BE2C (cell line): ENCODE results near the gene PKNOX2.

Experiments used
- DNase-seq: peaks from one replicate; pipeline ENCODE4 v3.0.0-alpha.2; 2020
- H3K27me3 ChIP-seq: fragments of 250-450 bp; sonication (Bioruptor Pico); 2 replicates; pipeline ENCODE4 v1.5.1; 2020; ENCODE audit warnings: mild to moderate bottlenecking
- H3K36me3 ChIP-seq: fragments of 250-450 bp; sonication (Bioruptor Pico); 2 replicates; pipeline ENCODE4 v1.5.1; 2020; ENCODE audit warnings: mild to moderate bottlenecking
- H3K4me1 ChIP-seq: fragments of 250-450 bp; sonication (Bioruptor Pico); 2 replicates; pipeline ENCODE4 v1.5.1; 2020
- H3K4me3 ChIP-seq: 2 replicates; pipeline ENCODE4 v1.5.1; 2011; ENCODE audit warnings: low read depth, low read length
- H3K9me3 ChIP-seq: fragments of 250-450 bp; sonication (Bioruptor Pico); 2 replicates; pipeline ENCODE4 v1.5.1; 2020
- TF ChIP-seq, protein P1 (sequence below): IDR thresholded peaks from 2 replicates; pipeline ENCODE4 v1.5.1; 2012; ENCODE audit warnings: mild to moderate bottlenecking, low read depth, low read length

PKNOX2 gene

GRCh38 chr11:125322289-125322688 lies 157.7 kb downstream of the PKNOX2 start:
- DNase-seq: no peak
- Histone ChIP-seq H3K27me3 (peaks cover 6% of the 10 kb centered on the region; the same call in 1 of the 2 replicates), H3K4me1 (no peaks in the 10 kb centered on the region), H3K9me3 (no peaks in the 10 kb centered on the region), H3K4me3 (no peak overlapping the region), H3K36me3 (no peaks in the 10 kb centered on the region)
- TF ChIP-seq, protein P1, sequence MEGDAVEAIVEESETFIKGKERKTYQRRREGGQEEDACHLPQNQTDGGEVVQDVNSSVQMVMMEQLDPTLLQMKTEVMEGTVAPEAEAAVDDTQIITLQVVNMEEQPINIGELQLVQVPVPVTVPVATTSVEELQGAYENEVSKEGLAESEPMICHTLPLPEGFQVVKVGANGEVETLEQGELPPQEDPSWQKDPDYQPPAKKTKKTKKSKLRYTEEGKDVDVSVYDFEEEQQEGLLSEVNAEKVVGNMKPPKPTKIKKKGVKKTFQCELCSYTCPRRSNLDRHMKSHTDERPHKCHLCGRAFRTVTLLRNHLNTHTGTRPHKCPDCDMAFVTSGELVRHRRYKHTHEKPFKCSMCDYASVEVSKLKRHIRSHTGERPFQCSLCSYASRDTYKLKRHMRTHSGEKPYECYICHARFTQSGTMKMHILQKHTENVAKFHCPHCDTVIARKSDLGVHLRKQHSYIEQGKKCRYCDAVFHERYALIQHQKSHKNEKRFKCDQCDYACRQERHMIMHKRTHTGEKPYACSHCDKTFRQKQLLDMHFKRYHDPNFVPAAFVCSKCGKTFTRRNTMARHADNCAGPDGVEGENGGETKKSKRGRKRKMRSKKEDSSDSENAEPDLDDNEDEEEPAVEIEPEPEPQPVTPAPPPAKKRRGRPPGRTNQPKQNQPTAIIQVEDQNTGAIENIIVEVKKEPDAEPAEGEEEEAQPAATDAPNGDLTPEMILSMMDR: no peak

GRCh38 chr11:125325196-125325595 lies 160.6 kb downstream of the PKNOX2 start:
- TF ChIP-seq, protein P1: no peak
- H3K4me1 ChIP-seq: no peaks in the 10 kb centered on the region
- DNase-seq: no peak
- H3K27me3 ChIP-seq: peaks cover 21% of the 10 kb centered on the region
- no peak overlapping the region for H3K4me3 ChIP-seq
- no peaks in the 10 kb centered on the region for H3K9me3 ChIP-seq
- no peaks in the 10 kb centered on the region for H3K36me3 ChIP-seq

DNA sequence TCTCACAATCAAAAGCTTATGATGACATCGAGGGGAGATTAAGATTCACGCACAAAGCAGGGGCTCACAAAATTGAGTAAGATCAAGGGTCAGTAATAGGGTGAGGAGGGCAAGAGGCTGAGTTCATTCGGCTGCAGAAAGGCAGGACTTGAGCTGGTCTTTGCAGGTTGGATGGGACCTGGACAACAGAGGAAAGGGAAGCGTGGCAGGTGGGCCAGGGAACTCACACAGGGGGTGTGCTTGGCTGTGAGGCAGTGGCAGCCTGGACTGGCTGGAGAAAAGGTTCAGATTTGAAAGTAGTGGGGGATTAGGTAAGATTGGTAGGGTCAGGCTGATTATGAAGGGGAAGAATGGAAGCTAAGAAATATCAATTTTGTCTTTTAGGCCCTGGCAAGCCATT lies 161.6 kb downstream of the PKNOX2 start:
- no peak for DNase-seq
- Histone ChIP-seq H3K36me3 (no peaks in the 10 kb centered on the region), H3K4me3 (no peak overlapping the region), H3K27me3 (peaks cover 23% of the 10 kb centered on the region), H3K4me1 (no peaks in the 10 kb centered on the region), H3K9me3 (no peaks in the 10 kb centered on the region)
- TF ChIP-seq, protein P1: no peak

DNA sequence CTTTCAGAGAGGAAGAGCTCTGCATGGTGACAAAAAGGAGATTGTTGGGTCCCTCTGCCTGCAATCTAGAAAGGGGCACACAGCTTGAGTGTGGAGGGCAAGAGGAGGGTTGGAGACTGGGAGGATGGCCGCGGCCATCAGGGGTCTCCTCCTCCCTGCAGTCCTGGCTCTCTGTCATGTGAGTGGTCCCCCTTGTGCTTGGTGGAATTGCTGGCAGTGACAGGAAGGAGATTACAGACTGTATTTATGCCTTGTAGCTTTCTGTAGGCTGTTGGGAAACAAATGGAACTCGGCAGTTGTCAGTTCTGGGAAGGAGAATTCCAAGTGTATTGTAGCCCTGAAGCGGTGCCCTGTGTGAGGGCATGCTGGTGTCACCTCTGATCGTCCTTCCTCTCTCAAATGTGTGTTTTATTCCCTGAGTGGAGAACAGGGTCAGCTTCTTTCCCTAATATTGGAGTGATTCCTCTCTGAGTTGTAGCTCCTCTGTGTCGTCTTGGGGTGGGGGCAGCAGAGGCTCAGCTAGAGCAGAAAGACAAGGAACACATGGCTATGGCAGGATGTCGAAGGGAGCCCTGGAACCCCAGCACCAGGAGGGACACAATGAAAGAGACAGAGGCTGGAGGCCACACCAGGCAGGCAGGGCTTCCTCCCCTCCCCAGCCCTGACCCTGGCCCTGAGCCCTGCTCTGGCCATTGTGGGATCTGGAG lies 163.1 kb downstream of the PKNOX2 start:
- Histone ChIP-seq H3K4me1 (no peaks in the 10 kb centered on the region), H3K9me3 (no peaks in the 10 kb centered on the region), H3K27me3 (peaks cover 23% of the 10 kb centered on the region), H3K36me3 (no peaks in the 10 kb centered on the region), H3K4me3 (no peak overlapping the region)
- TF ChIP-seq, protein P1: no peak
- no peak for DNase-seq

GRCh38 chr11:125328225-125328580 lies 163.7 kb downstream of the PKNOX2 start:
- TF ChIP-seq, protein P1: no peak
- Histone ChIP-seq H3K9me3 (no peaks in the 10 kb centered on the region), H3K4me1 (no peaks in the 10 kb centered on the region), H3K4me3 (no peak overlapping the region), H3K27me3 (peaks cover 23% of the 10 kb centered on the region), H3K36me3 (no peaks in the 10 kb centered on the region)
- DNase-seq: no peak

- Histone ChIP-seq H3K4me3 (no peak overlapping the region), H3K36me3 (no peaks in the 10 kb centered on the region), H3K9me3 (no peaks in the 10 kb centered on the region), H3K27me3 (peaks cover 23% of the 10 kb centered on the region), H3K4me1 (no peaks in the 10 kb centered on the region)
- TF ChIP-seq, protein P1: no peak
- DNase-seq: no peak
Observed at GRCh38 chr11:125329786-125330185, 165.2 kb downstream of the PKNOX2 start.
